Astrocyte of the spinal cord (primary cell): ENCODE measurements around the gene EARS2.
A peak's percentile ranks its signal among the peaks of the same experiment; 100 is the strongest.
"Not testable (repeated sequence)": the region's sequence is repeated elsewhere in the genome, so short reads cannot be mapped to it uniquely, and the experiment has no call there.

ENCODE experiments used
- DNase-seq: peaks from one replicate; pipeline ENCODE4 v3.0.0; 2011; ENCODE audit warnings: low read depth, low spot score
- H3K4me3 ChIP-seq: 2 replicates; pipeline ENCODE4 v1.5.1; 2011; ENCODE audit warnings: low read depth, mild to moderate bottlenecking, low read length, moderate library complexity
- CTCF ChIP-seq: IDR thresholded peaks from 2 replicates; pipeline ENCODE4 v1.5.1; 2012; ENCODE audit warnings: low read depth, mild to moderate bottlenecking, low read length, inconsistent platforms
- in situ Hi-C: cut with HindIII; loops from 2 replicates; pipeline ENCODE4 v1.10.0; 2017; ENCODE audit warnings: low sequenced_read_pairs

Gene EARS2

GRCh38 chr16:23590181-23590580, 33.0 kb upstream of the EARS2 start:
- in situ Hi-C loops, result no loop called here
- no peak for TF ChIP-seq CTCF
- DNase-seq, result no peak

GRCh38 chr16:23587726-23588125, 30.6 kb upstream of the EARS2 start:
- no peak for TF ChIP-seq CTCF
- no peak overlapping the region for H3K4me3 ChIP-seq
- in situ Hi-C loops, result no loop called here
- DNase-seq, result peak; percentile 85

More at GRCh38 chr16:23590181-23590580, 33.0 kb upstream of the EARS2 start:
- no peak overlapping the region for H3K4me3 ChIP-seq

GRCh38 chr16:23584186-23585076, 27.3 kb upstream of the EARS2 start:
- TF ChIP-seq CTCF, result no peak
- in situ Hi-C loops, result no loop called here
- DNase-seq, result no peak
- H3K4me3 ChIP-seq, result no peak overlapping the region

- H3K4me3 ChIP-seq, in situ Hi-C loops, DNase-seq: not testable (repeated sequence)
Measured at GRCh38 chr16:23583271-23583670, 26.1 kb upstream of the EARS2 start.

GRCh38 chr16:23581764-23582163, 24.6 kb upstream of the EARS2 start:
- H3K4me3 ChIP-seq, result no peak overlapping the region
- in situ Hi-C loops, result no loop called here
- DNase-seq, result no peak
- no peak for TF ChIP-seq CTCF

GRCh38 chr16:23580391-23580790, 23.2 kb upstream of the EARS2 start:
- DNase-seq, result no peak
- in situ Hi-C loops, result no loop called here
- no peak overlapping the region for H3K4me3 ChIP-seq
- TF ChIP-seq CTCF, result no peak

GRCh38 chr16:23579371-23579770, 22.2 kb upstream of the EARS2 start:
- in situ Hi-C loops, result no loop called here
- no peak for TF ChIP-seq CTCF
- no peak for DNase-seq
- H3K4me3 ChIP-seq, result no peak overlapping the region
